ENCODE measurements around the gene ATRN.
A peak's percentile ranks its signal among the peaks of the same experiment; 100 is the strongest.
"Not testable (repeated sequence)": the region's sequence is repeated elsewhere in the genome, so short reads cannot be mapped to it uniquely, and the experiment has no call there.

The ATRN gene

DNA sequence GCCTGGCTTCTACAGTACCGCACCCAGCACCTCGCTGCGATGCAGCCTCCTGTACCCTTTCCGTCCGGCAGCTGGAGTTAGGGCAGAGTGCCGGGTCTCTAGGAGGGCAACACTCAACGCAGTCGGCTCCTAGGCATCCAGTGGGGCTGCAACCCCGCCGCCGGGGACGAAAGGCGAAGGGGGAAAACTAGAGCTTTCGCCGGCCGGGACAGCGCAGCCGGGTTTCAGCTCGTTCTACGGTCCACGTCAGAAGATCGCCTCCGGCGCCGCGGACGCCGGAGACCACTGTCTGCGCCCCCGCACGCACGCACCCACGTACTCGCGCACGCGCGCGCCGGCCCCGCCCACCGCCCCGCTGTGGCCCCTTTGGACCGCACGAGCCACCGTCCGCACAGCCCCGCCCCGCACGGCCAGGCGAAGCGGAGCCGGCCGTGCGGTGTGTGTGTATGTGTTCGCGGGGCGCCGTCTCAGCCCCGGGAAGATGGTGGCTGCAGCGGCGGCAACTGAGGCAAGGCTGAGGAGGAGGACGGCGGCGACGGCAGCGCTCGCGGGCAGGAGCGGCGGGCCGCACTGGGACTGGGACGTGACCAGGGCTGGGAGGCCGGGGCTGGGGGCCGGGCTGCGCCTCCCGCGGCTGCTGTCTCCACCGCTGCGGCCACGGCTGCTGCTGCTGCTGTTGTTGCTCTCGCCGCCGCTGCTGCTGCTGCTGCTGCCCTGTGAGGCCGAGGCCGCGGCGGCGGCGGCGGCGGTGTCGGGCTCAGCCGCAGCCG lies at the start of gene ATRN:
Gene ATRN, plus strand, starts transcription at position 392 of the 770 bp plus-strand sequence. Its CDS starts 90 bp downstream, at position 482.
- DNase-seq (ENCODE audit: extremely low spot score), result peak; percentile 97
- CTCF ChIA-PET, result interaction anchor here (0.9 to 1.0 kb wide), 2 partner anchors 33 to 94 kb away, joined by 3 to 4 read pairs; no protein-coding TSS in a partner anchor
- POLR2A ChIA-PET, result interaction anchor here (0.6 kb wide), 1 partner anchor 70 kb away, joined by 3 read pairs; no protein-coding TSS in a partner anchor
- TF ChIP-seq, protein P1, sequence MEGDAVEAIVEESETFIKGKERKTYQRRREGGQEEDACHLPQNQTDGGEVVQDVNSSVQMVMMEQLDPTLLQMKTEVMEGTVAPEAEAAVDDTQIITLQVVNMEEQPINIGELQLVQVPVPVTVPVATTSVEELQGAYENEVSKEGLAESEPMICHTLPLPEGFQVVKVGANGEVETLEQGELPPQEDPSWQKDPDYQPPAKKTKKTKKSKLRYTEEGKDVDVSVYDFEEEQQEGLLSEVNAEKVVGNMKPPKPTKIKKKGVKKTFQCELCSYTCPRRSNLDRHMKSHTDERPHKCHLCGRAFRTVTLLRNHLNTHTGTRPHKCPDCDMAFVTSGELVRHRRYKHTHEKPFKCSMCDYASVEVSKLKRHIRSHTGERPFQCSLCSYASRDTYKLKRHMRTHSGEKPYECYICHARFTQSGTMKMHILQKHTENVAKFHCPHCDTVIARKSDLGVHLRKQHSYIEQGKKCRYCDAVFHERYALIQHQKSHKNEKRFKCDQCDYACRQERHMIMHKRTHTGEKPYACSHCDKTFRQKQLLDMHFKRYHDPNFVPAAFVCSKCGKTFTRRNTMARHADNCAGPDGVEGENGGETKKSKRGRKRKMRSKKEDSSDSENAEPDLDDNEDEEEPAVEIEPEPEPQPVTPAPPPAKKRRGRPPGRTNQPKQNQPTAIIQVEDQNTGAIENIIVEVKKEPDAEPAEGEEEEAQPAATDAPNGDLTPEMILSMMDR (IDR thresholded peaks at IDR 0.05; ENCODE audit: control extremely low read depth, extremely low read depth, low read depth, missing control alignments), result no peak

GRCh38 chr20:3421985-3422384 lies 48.8 kb upstream of the ATRN start:
- CTCF ChIA-PET, result no interaction called here
- DNase-seq (ENCODE audit: extremely low spot score), result no peak
- POLR2A ChIA-PET, result no interaction called here
- TF ChIP-seq, protein P1 (IDR thresholded peaks at IDR 0.05; ENCODE audit: control extremely low read depth, extremely low read depth, low read depth, missing control alignments), result no peak

GRCh38 chr20:3423126-3423525 lies 47.7 kb upstream of the ATRN start:
- TF ChIP-seq, protein P1 (IDR thresholded peaks at IDR 0.05; ENCODE audit: control extremely low read depth, extremely low read depth, low read depth, missing control alignments), result no peak
- DNase-seq (ENCODE audit: extremely low spot score), result no peak
- ChIA-PET POLR2A (no interaction called here), CTCF (no interaction called here)

GRCh38 chr20:3426766-3427165 lies 44.1 kb upstream of the ATRN start:
- CTCF ChIA-PET, result interaction anchor here (1.4 kb wide), 1 partner anchor 15 kb away, joined by 3 read pairs; no protein-coding TSS in a partner anchor
- POLR2A ChIA-PET; DNase-seq (ENCODE audit: extremely low spot score): not testable (repeated sequence)

DNA sequence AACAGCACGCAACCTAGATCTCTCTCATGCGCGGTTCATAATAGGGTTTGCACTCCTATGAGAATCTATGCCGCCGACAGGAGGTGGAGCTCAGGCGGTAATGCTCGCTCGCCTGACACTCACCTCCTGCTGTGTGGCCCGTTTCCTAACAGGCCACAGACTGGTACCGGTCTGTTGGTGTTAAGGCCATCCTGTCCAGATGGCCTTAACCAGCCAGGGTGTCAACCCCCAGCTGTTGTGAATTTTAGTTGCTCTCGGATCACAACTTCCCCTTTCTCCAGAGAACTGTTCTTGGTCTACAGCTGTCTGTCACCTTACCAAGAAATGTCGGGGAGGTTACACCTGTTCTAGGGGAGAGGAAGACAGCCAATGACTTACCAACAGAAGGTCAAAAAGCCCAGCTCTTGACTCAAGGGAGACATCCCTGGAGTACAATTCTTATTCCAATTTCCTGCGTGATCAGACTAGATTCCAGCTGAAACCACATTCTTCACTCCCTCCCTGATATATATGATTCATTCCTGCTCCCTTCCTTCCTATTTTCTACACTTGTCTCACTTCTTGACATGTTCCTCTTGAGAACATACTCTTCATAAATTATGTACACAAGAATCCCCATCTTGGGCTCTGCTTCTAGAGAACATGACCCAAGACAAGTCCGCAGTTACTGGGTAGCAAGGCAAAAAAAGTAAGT lies 40.3 kb upstream of the ATRN start:
- CTCF ChIA-PET, result no interaction called here
- TF ChIP-seq, protein P1 (IDR thresholded peaks at IDR 0.05; ENCODE audit: control extremely low read depth, extremely low read depth, low read depth, missing control alignments), result no peak
- POLR2A ChIA-PET, result no interaction called here
- peak; percentile 62 for DNase-seq (ENCODE audit: extremely low spot score)

DNA sequence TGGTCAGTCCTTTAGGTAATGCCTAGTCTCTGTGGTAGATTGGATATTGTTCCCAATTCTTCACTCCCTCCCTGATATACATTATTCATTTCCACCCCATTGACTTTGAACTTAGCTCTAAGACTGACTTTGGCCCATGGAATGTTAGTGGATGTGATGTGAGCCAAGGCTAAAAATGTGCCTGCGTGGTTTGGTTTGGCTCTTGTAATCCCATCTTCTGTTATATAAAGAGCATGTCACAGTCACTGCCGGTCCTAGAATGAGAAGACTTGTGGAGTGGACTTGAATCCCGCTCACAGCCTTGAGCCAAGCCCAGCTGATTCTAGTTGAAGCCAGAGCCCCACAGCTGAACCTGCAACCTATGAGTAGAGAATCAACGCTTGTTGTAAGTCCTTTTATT lies 39.7 kb upstream of the ATRN start:
- POLR2A ChIA-PET, result no interaction called here
- CTCF ChIA-PET, result no interaction called here
- TF ChIP-seq, protein P1 (IDR thresholded peaks at IDR 0.05; ENCODE audit: control extremely low read depth, extremely low read depth, low read depth, missing control alignments), result no peak
- DNase-seq (ENCODE audit: extremely low spot score), result no peak

DNA sequence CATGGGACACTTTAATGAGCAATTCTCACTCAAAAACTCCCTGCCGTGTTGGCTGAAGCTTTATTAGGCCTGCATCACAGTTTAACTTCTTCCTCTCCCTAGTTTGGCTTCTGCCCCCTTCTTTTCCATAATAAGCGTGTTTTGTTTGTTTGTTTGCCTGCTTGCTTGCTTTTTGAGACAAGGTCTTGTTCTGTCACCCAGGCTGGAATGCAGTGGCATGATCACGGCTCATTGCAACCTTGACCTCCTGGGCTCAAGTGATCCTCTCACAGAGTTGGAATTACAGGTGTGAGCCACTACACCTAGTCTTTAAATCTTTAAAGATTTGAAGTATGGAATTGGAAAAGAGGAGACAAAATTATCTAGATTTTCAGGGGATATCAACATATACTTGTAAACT lies 38.0 kb upstream of the ATRN start:
- no peak for DNase-seq (ENCODE audit: extremely low spot score)
- ChIA-PET POLR2A (no interaction called here), CTCF (interaction anchor here (1.1 kb wide), 1 partner anchor 13 kb away, joined by 3 read pairs; no protein-coding TSS in a partner anchor)
- TF ChIP-seq, protein P1 (IDR thresholded peaks at IDR 0.05; ENCODE audit: control extremely low read depth, extremely low read depth, low read depth, missing control alignments), result no peak
